Endometrial microvascular endothelial cells (primary cell): ENCODE data around the gene ZNF835. TPM values are rescaled to one million over a fixed set of nuclear protein-coding genes. Genes with fewer than 3 reads are reported as not detected.

Experiments
- in situ Hi-C: cut with HindIII; loops from 2 replicates; pipeline ENCODE4 v1.10.0; 2017; ENCODE audit warnings: low sequenced_read_pairs, low pct_unique_long_range_greater_than_20kb; ENCODE audit errors: inconsistent ontology term
- total RNA-seq: library from RNA; depleted of rRNA; stranded (reverse); fragments of >200 nt; gene quantifications from one replicate; pipeline ENCODE4 v1.2.3, GENCODE V29; 2015; ENCODE audit errors: inconsistent ontology term

Gene ZNF835
- total RNA-seq, 1 donor from 2014 or later = not detected

DNA sequence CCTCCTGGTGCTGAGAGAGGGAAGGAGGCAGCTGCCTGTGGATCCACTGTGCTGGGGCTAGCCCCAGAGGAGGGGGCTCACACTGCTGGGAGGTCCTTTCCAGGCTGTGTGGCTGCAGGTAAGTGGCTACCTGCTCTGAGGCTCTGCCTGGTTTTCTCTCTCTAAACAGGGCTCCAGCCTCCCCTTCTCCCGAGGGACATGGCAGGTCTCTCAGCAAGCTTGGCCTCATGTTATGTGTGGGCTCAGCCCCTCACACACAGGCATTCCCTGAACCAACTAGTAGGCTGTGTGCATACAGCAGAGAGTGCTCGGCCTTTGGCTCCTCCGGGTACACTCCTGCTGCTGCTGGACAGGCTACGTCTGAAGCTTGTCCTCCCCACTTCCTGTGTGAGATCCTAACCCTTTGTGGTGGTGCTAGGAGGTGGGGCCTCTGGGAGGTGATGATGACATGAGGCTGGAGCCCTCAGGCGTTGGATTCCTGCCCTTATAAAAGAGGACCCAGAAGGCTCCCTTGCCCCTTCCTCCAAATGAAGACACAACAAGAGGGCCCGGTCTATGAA is 4.2 kb downstream of the ZNF835 start:
- in situ Hi-C loops = no loop called here

DNA sequence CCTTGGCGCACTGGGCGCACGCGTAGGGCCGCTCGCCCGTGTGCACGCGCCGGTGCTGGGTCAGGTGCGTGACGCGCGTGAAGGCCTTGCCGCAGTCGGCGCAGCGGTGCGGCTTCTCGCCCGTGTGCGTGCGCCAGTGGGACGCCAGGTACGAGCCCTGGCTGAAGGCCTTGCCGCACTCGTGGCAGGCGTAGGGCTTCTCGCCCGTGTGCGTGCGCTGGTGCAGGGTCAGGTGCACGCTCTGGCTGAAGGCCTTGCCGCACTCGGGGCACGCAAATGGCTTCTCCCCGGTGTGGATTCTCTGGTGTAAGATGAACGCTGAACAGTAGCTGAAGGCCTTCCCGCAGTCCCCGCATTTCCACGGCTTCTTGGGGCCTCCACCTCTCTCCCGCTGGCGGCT is 7.0 kb downstream of the ZNF835 start:
- in situ Hi-C loops = no loop called here

DNA sequence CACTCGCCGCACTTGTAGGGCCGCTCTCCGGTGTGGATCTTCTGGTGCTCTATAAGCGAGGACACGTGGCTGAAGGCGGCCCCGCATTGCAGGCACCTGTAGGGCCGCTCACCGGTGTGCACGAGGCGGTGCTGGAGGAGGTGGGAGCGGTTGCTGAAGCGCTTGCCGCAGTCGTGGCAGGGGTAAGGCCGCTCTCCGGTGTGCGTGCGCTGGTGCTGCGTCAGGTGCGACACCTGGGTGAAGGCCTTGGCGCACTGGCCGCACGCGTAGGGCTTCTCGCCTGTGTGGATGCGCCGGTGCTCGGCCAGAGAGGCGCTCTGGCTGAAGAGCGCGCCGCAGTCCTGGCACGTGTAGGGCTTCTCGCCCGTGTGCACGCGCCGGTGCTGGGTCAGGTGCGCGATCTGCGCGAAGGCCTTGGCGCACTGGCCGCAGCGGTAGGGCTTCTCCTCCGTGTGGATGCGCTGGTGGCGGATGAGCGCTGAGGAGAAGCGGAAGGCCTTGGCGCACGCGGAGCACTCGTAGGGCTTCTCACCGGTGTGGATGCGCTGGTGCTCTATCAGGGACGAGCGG is 7.5 kb downstream of the ZNF835 start:
- in situ Hi-C loops = no loop called here

DNA sequence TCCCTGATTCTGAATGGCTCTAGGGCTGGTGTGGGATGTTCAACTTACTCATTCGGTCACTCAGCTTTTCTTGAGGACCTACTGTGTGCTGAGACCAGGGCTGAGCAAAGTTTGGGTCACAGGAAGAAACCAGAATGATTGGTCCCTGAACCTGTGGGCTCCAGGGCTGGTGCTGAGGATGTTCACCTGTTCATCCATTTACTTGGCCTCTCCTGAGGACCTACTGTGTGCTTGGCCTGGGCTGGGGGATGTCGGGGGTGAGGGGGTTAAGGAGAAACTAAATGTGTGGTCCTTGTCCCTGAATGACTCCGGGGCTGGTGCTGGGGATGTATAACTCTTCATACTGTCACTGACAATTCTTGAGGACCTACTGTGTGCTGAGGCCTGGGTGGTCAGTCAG is 10.3 kb downstream of the ZNF835 start:
- in situ Hi-C loops = no loop called here

DNA sequence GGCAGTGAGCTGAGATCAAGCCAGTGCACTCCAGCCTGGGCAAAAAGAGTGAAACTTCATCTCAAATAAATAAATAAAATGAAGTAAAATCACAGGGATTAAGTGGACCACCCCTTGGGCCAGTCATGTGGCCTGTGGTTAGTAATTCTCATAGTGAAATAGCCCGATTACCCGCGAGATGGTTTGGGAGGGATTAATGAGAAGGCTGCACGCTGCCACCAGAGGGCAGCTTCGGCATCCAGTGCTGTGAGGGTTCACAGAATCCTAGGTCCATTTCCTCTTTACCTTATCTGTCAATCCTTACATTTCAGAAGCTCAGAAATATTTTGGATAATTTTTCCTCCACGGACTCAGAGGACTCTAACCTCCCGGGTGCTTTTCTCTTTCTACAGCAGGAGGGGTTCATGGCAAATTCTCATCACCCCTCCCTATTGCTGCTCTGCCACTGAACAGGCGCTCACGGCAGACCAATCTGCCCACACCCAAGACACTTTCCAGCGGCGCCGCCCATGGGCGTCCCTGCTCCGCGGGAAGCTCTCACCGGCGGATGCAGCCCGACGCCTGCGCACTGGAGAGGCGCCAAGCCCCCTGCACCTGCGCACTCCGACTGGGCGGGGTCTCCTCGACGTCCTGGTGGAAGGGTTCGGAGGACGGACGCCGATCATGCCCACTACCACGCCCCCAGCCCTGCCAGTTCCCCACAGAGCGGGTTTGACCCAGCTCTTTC is 11.0 kb downstream of the ZNF835 start:
- in situ Hi-C loops = no loop called here

DNA sequence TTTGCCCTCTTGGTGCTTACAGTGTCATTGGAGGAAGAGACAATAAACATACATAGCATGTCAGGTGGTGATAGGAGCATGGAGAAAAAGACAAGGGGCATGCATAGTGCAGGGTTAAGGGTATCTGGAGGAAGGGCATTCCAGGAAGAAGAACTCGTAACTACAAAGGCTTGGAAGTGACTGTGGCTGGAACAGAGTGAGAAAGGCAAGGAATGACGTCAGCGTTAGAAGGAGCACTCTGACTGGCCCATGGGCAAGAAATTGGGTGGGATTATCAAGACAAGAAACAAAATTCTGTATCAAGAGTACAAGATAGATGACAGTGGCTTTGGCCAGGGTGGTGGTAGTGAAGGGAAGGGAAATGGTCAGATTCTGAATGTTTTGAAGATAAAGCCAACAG is 17.4 kb downstream of the ZNF835 start:
- in situ Hi-C loops = no loop called here

DNA sequence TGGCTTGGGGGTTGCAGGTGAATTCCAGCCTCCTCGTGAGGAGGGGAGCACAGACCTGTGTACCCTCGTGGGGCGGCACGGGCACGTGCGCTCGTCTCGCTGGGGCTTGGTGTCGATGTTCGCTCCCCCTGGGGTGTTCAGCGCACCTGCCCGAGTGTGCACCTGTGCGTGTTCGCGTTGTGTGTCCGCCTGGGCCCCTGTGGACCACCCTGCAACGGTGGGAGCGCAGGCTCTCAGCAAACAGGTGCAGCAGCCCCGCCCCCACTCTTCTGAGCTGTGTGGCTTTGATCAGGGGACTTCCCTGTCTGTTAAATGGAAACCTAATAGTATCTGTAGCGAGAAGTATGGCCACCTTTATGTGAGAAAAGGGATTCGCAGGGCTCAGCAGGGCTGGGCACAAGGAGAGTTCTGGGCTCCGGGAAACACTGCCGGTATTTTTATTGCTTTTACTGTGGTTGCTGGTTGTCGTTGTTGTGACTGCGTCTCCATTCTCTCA is 28.0 kb downstream of the ZNF835 start:
- in situ Hi-C loops = no loop called here

DNA sequence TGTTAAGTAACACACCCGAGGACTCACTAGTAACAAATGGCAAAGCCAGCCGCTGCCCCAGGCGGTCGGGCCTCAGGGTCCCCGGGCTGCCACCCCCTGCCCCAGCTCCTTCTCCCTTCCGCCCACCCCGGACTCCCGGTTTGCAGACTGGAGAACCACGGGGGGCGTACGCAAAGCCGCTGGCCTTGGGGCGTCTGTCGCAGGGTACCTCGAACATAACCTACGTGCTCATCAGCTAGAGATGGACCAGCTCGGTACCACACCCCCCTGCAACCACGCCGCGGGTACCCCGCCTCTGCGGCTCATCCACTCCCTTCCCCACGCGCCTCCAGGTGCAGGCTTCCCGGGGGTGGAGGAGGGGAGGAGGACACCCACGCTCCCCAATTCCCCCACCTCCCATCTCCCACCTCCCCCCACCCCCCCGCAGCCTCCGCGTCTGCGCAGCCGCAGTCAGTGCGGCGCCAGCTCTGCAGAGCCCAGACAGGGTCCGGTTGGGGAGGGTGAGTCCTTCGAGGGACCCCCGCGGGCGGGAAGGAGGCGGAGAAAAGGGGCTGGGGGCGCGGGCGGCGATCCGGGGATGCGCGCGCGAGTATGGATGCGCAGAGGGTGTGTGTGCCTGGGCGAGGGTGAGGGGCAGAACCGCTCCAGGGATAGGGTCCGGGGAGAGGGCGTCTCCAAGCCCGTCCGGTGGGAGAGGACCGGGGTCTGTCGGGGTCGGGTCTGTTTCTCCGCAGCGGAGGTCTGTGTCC is 28.7 kb downstream of the ZNF835 start, which contains the start of gene SMIM17:
SMIM17 (plus strand) TSS at position 449 of the 749 bp plus-strand sequence. CDS start 2,509 bp downstream, outside the sequence.
- in situ Hi-C loops = no loop called here

DNA sequence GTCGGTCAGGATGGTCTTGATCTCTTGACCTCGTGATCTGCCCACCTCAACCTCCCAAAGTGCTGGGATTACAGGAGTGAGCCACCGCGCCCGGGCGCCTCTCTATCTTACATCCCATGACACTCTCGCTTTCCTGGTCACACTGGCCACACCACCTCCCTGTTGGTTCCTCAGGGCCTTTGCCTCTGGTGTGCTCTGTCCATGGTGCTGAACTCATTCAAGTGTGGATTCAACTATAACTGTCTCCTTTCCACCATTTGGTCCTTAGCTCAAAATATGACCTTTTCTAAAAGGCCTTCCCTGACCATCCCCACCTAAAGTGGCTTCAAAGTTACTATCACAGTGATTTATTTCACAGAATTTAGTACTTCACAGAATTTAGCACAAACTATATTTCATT is 32.3 kb downstream of the ZNF835 start:
- in situ Hi-C loops = no loop called here

DNA sequence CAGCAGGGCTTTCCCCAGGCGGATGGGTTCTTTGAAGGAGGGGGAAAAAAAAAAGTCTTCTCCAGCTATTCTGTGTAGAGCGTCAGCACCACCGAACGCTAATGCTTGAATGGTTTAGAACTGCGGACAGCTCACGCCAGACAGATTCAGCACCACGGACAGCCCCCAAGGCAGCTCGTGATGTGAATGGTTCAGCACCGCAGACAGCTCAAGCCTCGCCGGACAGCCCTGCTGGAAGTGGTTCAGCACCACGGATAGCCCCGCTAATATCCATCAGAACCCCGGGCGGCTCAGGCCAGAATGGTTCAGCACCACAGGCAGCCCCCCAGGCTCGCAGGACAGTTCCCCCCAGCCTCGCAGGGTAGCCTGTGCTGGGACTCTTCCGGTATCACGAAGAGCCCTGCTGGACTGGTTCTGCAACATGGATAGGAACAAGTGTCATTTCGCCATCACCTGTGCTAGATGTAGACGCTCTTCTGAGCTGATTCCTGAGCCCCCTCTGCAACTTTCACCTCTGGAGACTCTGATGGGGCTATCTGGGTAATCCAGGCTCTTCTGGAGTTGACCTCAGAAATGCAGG is 33.5 kb downstream of the ZNF835 start:
- in situ Hi-C loops = no loop called here

DNA sequence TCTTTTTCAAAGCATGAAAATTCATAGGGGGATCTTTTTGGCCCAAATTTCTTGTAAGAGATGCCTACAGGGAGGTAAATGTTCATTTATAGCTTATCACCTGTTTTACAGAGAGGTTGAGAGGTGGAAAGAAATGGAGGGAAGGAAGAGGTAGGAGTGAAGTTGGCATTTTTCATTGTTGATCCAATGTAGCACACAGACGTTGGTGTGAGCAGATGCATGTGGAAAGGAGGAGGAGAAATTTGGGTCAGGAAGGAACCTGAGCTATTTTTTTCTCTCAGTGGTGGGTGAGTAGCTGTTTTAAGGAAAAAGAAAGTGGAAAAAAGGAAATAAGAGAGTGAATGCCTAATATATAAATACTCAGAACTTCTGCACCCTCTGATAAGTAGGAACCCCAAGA is 38.5 kb downstream of the ZNF835 start:
- in situ Hi-C loops = no loop called here

DNA sequence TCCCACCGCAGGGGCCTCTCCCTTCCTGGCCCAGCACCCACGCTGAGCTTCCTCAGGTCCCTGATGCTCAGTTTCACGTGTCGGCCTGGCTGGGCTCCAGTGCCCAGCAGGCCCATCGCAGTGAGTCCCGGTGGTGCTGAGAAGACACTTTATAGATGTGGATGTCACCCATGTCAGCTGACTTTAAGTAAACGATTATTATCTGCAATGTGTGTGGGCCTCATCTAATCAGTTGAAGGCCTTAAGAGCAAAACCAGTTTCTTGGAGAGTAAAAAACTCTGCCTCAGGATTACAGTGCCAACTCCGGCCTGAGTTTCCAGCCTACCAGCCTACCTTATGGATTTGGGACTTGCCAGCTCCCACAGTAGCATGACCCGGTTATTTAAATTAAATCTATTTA is 45.8 kb downstream of the ZNF835 start:
- in situ Hi-C loops = no loop called here

DNA sequence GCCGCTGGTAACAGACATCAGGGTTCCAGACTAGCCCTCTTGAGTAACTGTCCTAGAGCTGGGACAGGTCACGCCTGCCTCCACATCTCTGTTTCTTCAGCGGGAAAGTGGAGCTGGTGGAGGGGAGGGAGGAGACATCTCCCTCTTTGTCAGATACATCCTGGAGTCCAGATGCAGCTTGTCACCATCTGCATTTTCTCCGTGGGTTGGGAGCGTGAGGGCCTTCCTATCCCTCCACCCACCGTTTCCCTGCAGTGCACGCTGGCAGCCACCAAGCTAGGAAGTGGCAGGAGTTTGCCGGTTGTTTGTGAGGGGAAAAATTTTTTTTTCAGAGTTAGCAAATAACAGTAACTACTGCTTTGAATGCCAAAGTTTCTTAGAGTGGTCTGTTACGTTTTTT is 48.6 kb downstream of the ZNF835 start:
- in situ Hi-C loops = no loop called here

DNA sequence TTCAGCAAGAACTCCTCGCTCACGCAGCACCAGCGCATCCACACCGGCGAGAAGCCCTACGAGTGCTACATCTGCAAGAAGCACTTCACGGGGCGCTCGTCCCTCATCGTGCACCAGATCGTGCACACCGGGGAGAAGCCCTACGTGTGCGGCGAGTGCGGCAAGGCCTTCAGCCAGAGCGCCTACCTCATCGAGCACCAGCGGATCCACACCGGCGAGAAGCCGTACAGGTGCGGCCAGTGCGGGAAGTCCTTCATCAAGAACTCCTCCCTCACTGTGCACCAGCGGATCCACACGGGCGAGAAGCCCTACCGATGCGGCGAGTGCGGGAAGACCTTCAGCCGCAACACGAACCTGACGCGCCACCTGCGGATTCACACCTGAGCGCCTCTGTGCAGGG is 49.2 kb downstream of the ZNF835 start:
- in situ Hi-C loops = no loop called here

DNA sequence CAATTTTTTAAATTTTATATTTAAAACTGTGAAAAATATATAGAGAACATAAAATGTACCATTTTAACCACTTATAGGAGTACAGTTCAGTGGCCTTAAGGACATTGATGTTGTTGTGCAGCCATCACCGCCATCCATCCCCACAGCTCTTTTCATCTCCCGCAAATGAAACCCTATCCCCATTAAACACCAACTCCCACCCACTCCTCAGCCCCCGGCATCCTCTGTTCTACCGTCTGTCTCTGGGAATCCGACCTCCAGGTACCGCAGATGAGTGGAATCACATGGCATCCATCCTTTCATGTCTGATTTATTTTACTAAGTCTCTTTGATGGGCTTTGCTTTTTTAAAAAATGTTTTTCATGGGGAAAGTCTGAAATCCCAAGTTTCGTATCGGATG is 52.4 kb downstream of the ZNF835 start:
- in situ Hi-C loops = no loop called here

DNA sequence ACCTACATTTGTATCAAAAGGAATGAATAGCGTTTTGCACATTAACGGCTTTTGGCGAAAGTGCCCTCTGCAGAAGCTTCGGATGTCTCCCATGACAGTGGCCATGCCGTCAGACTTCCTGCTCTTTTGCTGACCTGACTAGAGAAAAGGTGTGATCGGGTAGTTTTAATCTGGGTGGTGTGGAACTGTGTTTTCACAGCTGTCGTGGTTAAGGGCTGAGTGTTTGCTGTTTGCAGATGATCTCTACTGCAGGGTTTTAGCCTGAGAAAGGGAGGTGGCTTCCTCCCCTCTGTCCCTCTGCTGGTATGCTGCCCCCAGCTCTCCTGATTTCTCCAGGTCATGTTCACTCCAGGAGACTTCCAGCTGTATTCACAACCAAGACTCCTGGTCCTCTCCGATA is 54.0 kb downstream of the ZNF835 start:
- in situ Hi-C loops = no loop called here

DNA sequence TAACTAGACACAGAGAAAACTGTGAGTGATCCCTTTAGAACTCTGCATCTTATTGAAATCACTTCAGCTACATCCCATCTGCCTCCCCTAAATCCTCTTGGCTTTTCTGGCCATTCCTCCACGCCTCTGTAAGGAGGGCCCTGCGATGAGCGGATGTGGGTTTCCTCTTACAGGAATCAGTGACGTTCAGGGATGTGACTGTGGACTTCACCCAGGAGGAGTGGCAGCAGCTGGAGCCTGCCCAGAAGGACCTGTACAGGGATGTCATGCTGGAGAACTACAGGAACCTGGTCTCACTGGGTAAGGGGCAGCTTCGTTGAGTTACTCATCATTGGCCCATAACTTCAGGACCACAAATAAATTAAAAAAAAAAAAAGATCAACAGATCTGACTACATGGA is 57.9 kb downstream of the ZNF835 start:
- in situ Hi-C loops = no loop called here

DNA sequence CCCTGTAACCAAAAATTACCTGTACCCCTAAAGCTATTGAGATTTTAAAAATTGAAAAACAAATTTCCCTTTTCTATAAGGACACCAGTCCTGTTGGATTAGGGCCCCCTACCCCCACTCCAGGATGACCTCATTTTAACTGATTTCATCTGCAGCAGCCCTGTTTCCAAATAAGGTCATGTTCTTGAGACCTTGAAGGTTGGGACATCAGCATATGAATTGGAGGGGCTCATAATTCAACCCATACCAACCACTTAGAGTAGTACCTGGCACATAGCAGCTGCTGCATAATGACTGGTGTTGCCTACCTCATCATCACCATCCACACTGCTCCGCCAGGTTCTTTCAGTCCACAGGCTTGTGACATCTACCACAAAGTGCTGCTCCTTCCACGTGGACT is 58.8 kb downstream of the ZNF835 start:
- in situ Hi-C loops = no loop called here
